Heart left ventricle (tissue), 13 donors: Measurements from ENCODE around the gene ALK.

Source experiments
- CTCF ChIP-seq, 12 donors: fragments of 200-600 bp; sonication (generic) in 4 of 12; IDR thresholded peaks; one replicate each; pipeline versions ENCODE4 v1.5.0 to v1.8.0; 2018 to 2022; ENCODE audit warnings: antibody characterized with exemption in 12 of 12, mild to moderate bottlenecking in 5 of 12
- POLR2A ChIP-seq, 2 donors: fragments of 450-650 bp; IDR thresholded peaks; one replicate each; pipeline ENCODE4 v1.6.1; 2017; ENCODE audit warnings: antibody characterized with exemption in 2 of 2, mild to moderate bottlenecking in 2 of 2, moderate library complexity in 2 of 2
- donor health status: ischemic (EF 13 %, LVEDD 7.1; RV severe dilation, severe dysfunction).
- donor health status: DM: no; HTN: yes; CAD: no.
- donor health status: DM: no; HTN: no; CAD: no.
- donor health status: ischemic (EF 25% LVEDD 6.9; RV normal size, moderate dysfunction).
- donor health status: ischemic (EF 25% LVEDD 5.7; RV mildly dilated, moderate dysfunction).
- donor health status: ischemic (EF 35%, LVEDD 5.7; RV mildly dilated, moderate dysfunction).
- donor health status: nonischemic (EF 11% LVEDD 7.7; RV severe dilation, severe dysfunction).
- donor health status: DM: yes; HTN: yes; CAD: no.
- donor health status: PGD.
- donor health status: ischemic (EF 29% LVEDD 5.4; RV normal size, mild dysfunction).
- donor health status: nonischemic (EF 23%, LVEDD 6.1; RV moderate dilation, normal function).

GRCh38 chr2:29270701-29271121 is 650.7 kb downstream of the ALK start:
- TF ChIP-seq CTCF (IDR thresholded peaks at IDR 0.05) (no peak), POLR2A (IDR thresholded peaks at IDR 0.05) (no peak)
